22Rv1 (cell line): ENCODE data around the gene FAM9C.

Experiments used
- H3K27ac ChIP-seq: fragments of 450-650 bp; 2 replicates; pipeline ENCODE4 v1.5.1; 2017
- ZFX ChIP-seq: fragments of 450-650 bp; IDR thresholded peaks from 2 replicates; pipeline ENCODE4 v1.6.1; 2017; ENCODE audit warnings: antibody characterized with exemption, borderline replicate concordance
- TF ChIP-seq, protein P1 (sequence below): fragments of 450-650 bp; IDR thresholded peaks from 2 replicates; pipeline ENCODE4 v1.5.1; 2017; ENCODE audit warnings: mild to moderate bottlenecking

FAM9C gene

DNA sequence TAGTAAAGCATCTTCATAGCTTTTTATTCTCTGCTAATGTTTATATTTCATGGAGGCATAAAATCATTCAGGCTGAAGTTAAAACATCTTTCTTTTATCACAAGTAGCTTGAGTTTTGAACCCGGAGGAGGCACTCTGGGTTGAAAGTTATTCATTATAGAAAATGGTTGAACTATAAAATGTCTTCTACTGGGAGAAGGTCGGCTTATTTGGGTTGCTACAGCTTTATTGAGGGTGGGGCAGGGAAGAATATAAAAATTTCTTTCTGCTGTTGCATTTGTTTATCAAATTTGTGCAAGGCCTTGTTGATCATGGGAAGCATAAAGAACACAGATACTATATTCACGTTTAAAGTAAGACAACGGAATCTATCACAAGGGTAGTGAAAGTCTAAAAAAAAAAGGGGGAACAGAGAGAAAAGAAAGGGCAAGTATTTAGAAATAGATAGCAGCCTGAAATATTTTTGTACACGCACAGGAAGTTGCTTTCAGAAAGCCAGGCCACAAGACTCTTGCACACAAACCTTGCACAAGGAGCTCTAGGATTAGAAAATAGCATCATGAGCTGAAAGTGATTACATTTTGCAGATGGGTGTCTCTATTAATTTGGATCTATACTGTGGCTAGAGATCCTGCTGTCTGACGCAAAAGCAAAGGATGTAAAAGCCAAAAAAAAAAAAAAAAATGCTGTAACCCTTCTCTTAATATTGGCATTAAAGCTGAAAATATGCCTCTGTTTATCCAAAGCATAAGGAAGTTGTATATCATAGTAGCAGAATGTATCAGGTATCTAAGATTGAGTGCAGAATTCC lies 37.2 kb upstream of the FAM9C start:
- TF ChIP-seq, protein P1, sequence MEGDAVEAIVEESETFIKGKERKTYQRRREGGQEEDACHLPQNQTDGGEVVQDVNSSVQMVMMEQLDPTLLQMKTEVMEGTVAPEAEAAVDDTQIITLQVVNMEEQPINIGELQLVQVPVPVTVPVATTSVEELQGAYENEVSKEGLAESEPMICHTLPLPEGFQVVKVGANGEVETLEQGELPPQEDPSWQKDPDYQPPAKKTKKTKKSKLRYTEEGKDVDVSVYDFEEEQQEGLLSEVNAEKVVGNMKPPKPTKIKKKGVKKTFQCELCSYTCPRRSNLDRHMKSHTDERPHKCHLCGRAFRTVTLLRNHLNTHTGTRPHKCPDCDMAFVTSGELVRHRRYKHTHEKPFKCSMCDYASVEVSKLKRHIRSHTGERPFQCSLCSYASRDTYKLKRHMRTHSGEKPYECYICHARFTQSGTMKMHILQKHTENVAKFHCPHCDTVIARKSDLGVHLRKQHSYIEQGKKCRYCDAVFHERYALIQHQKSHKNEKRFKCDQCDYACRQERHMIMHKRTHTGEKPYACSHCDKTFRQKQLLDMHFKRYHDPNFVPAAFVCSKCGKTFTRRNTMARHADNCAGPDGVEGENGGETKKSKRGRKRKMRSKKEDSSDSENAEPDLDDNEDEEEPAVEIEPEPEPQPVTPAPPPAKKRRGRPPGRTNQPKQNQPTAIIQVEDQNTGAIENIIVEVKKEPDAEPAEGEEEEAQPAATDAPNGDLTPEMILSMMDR: no peak
- no peak for TF ChIP-seq ZFX
- no peak overlapping the region for H3K27ac ChIP-seq

DNA sequence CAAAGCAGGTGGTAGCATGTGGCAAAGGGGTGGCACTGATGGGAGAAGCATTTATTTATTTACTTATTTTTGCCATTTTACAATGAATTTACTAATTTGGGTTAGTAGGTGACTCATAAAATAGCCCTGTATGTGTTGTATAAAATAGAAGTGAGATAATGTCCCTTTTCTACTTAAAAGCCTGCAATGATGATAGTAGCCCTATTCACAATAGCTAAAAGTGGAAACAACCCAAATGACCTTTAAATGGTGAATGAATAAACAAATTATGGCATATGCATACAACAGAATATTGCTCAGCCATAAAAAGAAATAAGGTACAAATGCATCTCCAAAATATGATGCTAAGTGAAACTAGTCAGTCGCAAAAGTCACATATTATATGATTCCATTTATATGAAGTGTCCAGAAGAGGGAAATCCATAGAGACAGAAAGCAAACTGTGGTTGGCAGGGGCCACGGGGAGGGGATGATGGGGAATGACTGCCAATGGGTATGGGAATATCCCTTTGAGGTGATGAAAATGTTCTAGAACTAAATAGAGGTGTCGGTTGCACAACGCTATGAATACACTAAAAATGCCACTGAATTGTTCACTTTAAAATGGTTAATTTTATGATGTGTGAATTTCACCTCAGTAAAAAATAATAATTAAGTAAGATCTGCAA lies 35.8 kb upstream of the FAM9C start:
- TF ChIP-seq ZFX: no peak
- TF ChIP-seq, protein P1: no peak
- no peak overlapping the region for H3K27ac ChIP-seq

DNA sequence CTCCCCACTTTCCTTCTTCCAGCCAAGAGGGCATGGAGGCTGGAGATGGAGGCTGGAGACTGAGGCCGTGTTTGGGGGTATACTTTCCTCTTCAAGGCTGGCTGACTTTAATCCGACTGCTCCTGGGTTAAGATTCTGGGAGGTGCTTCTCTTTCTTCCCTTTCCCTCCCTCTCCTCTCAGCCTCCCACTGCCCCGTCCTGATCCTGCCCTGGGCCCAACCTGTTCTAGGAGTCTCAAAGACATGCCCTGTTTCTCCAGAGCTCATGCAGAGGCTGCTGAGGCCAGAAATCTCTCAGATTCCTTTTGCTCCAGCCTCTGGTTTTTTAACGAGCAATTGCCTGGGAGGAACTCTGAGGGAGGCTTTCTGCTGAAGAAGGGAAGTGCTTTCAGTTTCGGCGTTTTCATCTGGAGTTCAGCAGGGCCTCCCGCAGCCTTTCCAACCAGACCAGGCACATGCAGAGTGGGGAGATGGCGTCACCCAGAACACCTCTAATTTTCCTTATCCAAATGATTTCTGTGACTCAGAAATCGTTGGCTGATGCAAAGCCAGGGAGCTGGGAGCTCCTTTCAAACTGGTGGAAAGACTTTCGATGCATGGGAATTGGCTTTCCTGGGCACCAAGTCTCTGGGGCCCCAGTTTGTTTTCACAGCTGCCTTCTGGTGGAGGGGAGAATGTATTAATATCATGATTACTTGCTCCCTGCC lies 34.5 kb upstream of the FAM9C start:
- TF ChIP-seq, protein P1: no peak
- H3K27ac ChIP-seq: no peak overlapping the region

DNA sequence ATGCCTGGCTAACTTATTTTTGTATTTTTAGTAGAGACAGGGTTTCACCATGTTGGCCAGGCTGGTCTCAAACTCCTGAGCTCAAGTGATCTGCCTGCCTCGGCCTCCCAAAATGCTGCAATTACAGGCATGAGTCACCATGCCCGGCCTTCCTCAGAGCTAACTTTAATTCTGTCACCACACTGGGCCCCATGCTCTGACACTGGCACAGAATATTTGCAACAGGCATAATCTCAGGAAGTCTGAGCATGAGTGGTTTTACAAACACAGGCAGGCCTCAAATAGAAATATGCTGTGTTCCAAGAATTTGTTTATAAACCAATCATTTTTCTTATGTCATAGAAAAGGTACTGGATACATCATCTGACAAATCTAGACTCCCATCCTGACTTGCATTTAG lies 32.7 kb upstream of the FAM9C start:
- no peak for TF ChIP-seq ZFX
- TF ChIP-seq, protein P1: no peak
- no peak overlapping the region for H3K27ac ChIP-seq

DNA sequence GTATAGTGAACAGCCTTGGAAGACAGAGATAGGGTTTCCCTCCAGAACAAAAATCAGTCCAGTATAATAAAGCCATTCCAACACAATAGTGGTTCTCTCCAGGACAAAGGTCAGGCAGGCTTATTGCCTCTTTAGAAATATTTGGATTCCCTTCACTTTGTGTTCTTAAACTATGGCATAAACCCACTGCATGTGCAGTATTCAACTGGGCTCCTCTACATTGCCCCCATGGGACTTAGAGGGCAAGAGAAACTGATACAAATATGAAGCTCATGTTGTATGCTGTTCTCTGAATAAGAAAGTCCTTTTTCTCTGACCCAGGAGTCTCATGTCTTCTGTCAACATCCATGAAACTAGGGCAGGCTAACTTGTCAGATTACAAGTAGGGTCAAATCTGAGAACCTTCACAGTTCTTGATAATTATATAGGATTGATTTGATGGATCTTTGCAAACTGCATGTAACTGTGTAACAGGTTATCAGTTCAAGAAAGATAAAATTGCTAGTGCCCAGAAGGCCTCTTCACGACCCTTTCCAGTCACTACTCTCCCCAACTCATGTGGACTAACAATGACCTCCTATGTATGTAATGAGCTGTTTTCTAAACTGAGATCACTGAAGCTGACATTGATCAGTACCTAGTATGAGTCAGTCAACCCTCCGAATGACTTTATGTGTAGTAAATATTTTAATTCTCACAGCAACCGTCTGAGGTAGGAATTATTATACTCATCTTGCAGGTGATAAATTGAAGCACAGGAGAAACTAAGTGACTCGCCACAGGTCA lies 31.9 kb upstream of the FAM9C start:
- TF ChIP-seq, protein P1: no peak
- no peak for TF ChIP-seq ZFX

DNA sequence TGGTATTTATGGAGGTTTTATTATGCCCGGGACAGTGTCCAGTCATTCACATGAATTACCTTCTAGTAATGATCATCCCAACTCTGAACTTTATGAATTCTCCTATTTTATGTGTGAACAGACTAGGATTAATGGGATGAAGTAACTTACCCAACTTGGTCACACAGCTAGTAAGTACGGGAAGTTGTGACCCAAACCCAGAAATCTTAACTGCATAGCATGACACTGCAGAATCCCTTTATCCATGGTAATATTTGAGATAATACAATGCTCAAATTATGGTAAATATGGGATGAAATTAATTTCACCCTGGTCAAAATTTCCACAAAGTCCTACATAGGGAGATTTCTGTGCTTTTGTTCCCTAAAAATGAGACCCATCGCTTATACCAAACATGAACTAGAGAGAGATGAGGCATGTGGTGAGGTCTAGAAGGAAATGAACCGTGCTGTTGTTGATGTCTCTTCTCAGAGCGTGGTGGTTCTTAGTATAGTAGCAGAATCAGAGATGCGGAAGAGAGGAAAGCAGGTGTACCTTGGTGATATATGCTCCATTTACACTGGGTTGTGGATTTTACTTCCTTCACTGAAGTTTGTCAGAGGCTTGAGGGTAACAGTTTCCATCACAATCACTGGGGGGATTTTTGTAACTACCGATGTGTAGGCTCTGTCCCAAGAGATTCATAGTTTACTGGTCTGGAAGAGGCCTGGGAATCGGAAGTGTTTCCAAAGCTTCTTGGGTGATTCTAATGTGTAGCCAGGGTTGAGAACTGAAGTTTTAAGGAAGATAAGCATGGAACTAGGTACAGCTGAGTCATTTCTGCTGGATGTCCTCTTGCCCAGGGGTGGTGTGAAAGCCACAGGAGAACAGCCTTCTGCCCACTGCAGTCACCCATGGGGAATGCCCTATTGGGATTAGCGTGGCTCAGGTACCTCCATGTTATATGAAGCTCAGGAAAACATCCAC lies 30.2 kb upstream of the FAM9C start:
- TF ChIP-seq, protein P1: no peak
- no peak for TF ChIP-seq ZFX
- H3K27ac ChIP-seq: no peak overlapping the region

More for the DNA sequence above, 31.9 kb upstream of the FAM9C start:
- H3K27ac ChIP-seq: no peak overlapping the region
